ENCODE data around the gene MRPL46. TPM values are rescaled to one million over a fixed set of nuclear protein-coding genes. Genes with fewer than 3 reads are reported as not detected.

The MRPL46 gene
- total and polyA plus RNA-seq, 2 of the 8 experiments (the other 6 are each of a cell fraction or from before 2014, with no cell fraction given): 17.2 to 24.5 TPM

GRCh38 chr15:88423331-88423730, 43.9 kb downstream of the MRPL46 start:
- H2BK12ac ChIP-seq (ENCODE audit: low read depth, low read length): no peak overlapping the region
- no peaks in the 10 kb centered on the region for H3K9me3 ChIP-seq (ENCODE audit: insufficient read depth in 2 of 2, low read depth in 1 of 2, low read length in 1 of 2)
- POLR2A ChIA-PET (ENCODE audit: partially characterized antibody): interaction anchor here (1.4 kb wide), 1 partner anchor 44 kb away, joined by 3 read pairs; the partner anchor contains the start of genes MRPL46 and MRPS11
- H3K27me3 ChIP-seq (replicated peaks in 1 of 4; ENCODE audit: control insufficient read depth in 3 of 4, extremely low read depth in 1 of 4, insufficient read depth in 3 of 4, low read length in 3 of 4): no peaks in the 10 kb centered on the region
- WGBS, 2 experiments (ENCODE audit: extremely low coverage in 1 of 2, insufficient coverage in 1 of 2, insufficient read length in 1 of 2, insufficient replicate concordance in 2 of 2, low coverage in 1 of 2, low lambda C conversion rate in 2 of 2, missing lambda C conversion rate in 1 of 2): 93% methylated on average over 8 of the region's 8 CpGs; no CpG with 5 or more reads in 1 of the 2 experiments
- DNase-seq (ENCODE audit: low read depth in 1 of 2, low spot score in 2 of 2) (no peak), FAIRE-seq (no peak)
- no peak overlapping the region for H3K27ac ChIP-seq (ENCODE audit: low read depth, low read length)
- H3K4me1 ChIP-seq (replicated peaks in 1 of 4; ENCODE audit: control insufficient read depth in 3 of 4, insufficient read depth in 4 of 4, low read length in 3 of 4): no peaks in the 10 kb centered on the region
- H4K91ac ChIP-seq (replicated peaks; ENCODE audit: insufficient read length, low read length): no peak overlapping the region
- no peak overlapping the region for H3K18ac ChIP-seq (ENCODE audit: extremely low read depth, low read length)
- no peaks in the 10 kb centered on the region; the same call in 1 of the 2 replicates for H3K23me2 ChIP-seq (ENCODE audit: low read depth, low read length)
- H3K56ac ChIP-seq (replicated peaks; ENCODE audit: insufficient read length, low read depth, low read length): no peak overlapping the region
- H2BK20ac ChIP-seq (ENCODE audit: low read length): no peak overlapping the region
- no peak overlapping the region for H3K14ac ChIP-seq (ENCODE audit: insufficient read length)
- no peak overlapping the region for H3K4me3 ChIP-seq (ENCODE audit: extremely low read depth in 1 of 4, insufficient read depth in 2 of 4, low read depth in 3 of 4, low read length in 4 of 4)
- no peak overlapping the region for H3K23ac ChIP-seq (ENCODE audit: insufficient read length)
- H2BK5ac ChIP-seq (ENCODE audit: low read depth, low read length): no peak overlapping the region
- no peak overlapping the region for H2BK15ac ChIP-seq (ENCODE audit: low read length)
- H3K4ac ChIP-seq (replicated peaks; ENCODE audit: insufficient read length, low read depth, low read length): no peak overlapping the region
- no peak overlapping the region for H2AFZ ChIP-seq (ENCODE audit: low read length)
- H4K8ac ChIP-seq (ENCODE audit: extremely low read depth, insufficient read depth, low read length): no peak overlapping the region
- no peak overlapping the region for H3K4me2 ChIP-seq (ENCODE audit: insufficient read depth in 1 of 2, low read depth in 2 of 2, low read length in 2 of 2)
- CTCF ChIA-PET (ENCODE audit: partially characterized antibody): interaction anchor here (1.2 kb wide), 1 partner anchor 13 kb away, joined by 3 read pairs; no protein-coding TSS in a partner anchor
- no peaks in the 10 kb centered on the region for H3K79me1 ChIP-seq (ENCODE audit: low read depth, low read length)
- no peak overlapping the region for H2BK120ac ChIP-seq (replicated peaks; ENCODE audit: low read depth, low read length)
- no peaks in the 10 kb centered on the region for H3K79me2 ChIP-seq (ENCODE audit: control insufficient read depth in 1 of 2, insufficient read depth in 2 of 2, low read length in 2 of 2)
- no peak overlapping the region for H4K5ac ChIP-seq (ENCODE audit: insufficient read length, low read depth, low read length)
- H3K9ac ChIP-seq (replicated peaks in 1 of 4; ENCODE audit: extremely low read depth in 1 of 4, low read depth in 3 of 4, low read length in 3 of 4): no peak overlapping the region
- H2AK5ac ChIP-seq (ENCODE audit: low read depth, low read length): no peak overlapping the region
- H3K36me3 ChIP-seq (ENCODE audit: control insufficient read depth in 2 of 4, insufficient read depth in 4 of 4, low read length in 3 of 4): no peaks in the 10 kb centered on the region
- H4K20me1 ChIP-seq (replicated peaks in 1 of 2; ENCODE audit: control insufficient read depth in 1 of 2, insufficient read depth in 2 of 2, low read length in 2 of 2): no peaks in the 10 kb centered on the region
- TF ChIP-seq RNF2 (IDR thresholded peaks at IDR 0.05; ENCODE audit: borderline replicate concordance, low read depth, low read length, missing control alignments, poor library complexity, severe bottlenecking): no peak
- TF ChIP-seq SAP30 (IDR thresholded peaks at IDR 0.05; ENCODE audit: insufficient read depth, insufficient replicate concordance, low read length): no peak
- no peak for TF ChIP-seq RAD21 (IDR thresholded peaks at IDR 0.05 in 1 of 2, conservative IDR thresholded peaks at IDR 0.05 in 1 of 2; ENCODE audit: low read depth in 2 of 2, low read length in 2 of 2)
- TF ChIP-seq BACH1 (IDR thresholded peaks at IDR 0.05; ENCODE audit: low read length): no peak
- no peak for TF ChIP-seq NANOG (IDR thresholded peaks at IDR 0.05; ENCODE audit: insufficient read depth, low read depth, low read length, poor library complexity, severe bottlenecking)
- no peak for TF ChIP-seq POLR2A (IDR thresholded peaks at IDR 0.05; ENCODE audit: control extremely low read depth in 1 of 2, low read depth in 2 of 2, low read length in 2 of 2)
- no peak for TF ChIP-seq POLR2AphosphoS5 (IDR thresholded peaks at IDR 0.05; ENCODE audit: low read depth, low read length)
- TF ChIP-seq PHF8 (conservative IDR thresholded peaks at IDR 0.05; ENCODE audit: low read depth, low read length): no peak
- TF ChIP-seq TAF1 (IDR thresholded peaks at IDR 0.05; ENCODE audit: low read depth, low read length): no peak
- no peak for TF ChIP-seq NRF1 (IDR thresholded peaks at IDR 0.05; ENCODE audit: low read depth, low read length)
- TF ChIP-seq CTCF (IDR thresholded peaks at IDR 0.05; ENCODE audit: control extremely low read depth in 1 of 3, insufficient read depth in 1 of 3, low read depth in 1 of 3, low read length in 3 of 3): no peak

All from H1 (cell line).